SK-N-SH treated with all-trans-retinoic acid at 6 μM for 48 hours (cell line): ENCODE results near the gene CTNND2.

ENCODE experiments used
- ATAC-seq: fragments of 200-7000 bp; cut with Tn5 transposase; 3 replicates; pipeline ENCODE4 v1.9.1; 2020; ENCODE audit warnings: mild to moderate bottlenecking, moderate library complexity
- ARNTL ChIP-seq: fragments of 450-650 bp; formaldehyde crosslinking; IDR thresholded peaks from 2 replicates; pipeline ENCODE4 v1.5.0; 2020; ENCODE audit warnings: low read depth, mild to moderate bottlenecking, moderate library complexity, borderline replicate concordance
- BACH2 ChIP-seq: fragments of 250-450 bp; sonication (Bioruptor Pico); IDR thresholded peaks from 2 replicates; pipeline ENCODE4 v1.9.0; 2021; ENCODE audit warnings: mild to moderate bottlenecking, borderline replicate concordance
- CREB5 ChIP-seq: fragments of 250-450 bp; sonication (Bioruptor Pico); IDR thresholded peaks from 2 replicates; pipeline ENCODE4 v1.5.1; 2020; ENCODE audit warnings: low read depth, mild to moderate bottlenecking, moderate library complexity
- CSRNP3 ChIP-seq: fragments of 250-450 bp; sonication (Bioruptor Pico); IDR thresholded peaks from 2 replicates; pipeline ENCODE4 v1.5.1; 2021; ENCODE audit warnings: mild to moderate bottlenecking, moderate library complexity
- ESRRG ChIP-seq: fragments of 250-450 bp; sonication (Bioruptor Pico); IDR thresholded peaks from 2 replicates; pipeline ENCODE4 v1.6.1; 2021; ENCODE audit warnings: mild to moderate bottlenecking
- GLIS3 ChIP-seq: fragments of 250-450 bp; sonication (Bioruptor Pico); IDR thresholded peaks from 2 replicates; pipeline ENCODE4 v1.5.0; 2020; ENCODE audit warnings: mild to moderate bottlenecking, moderate library complexity
- ISL1 ChIP-seq: fragments of 250-450 bp; sonication (Bioruptor Pico); IDR thresholded peaks from 2 replicates; pipeline ENCODE4 v2.1.2; 2022; ENCODE audit warnings: mild to moderate bottlenecking, moderate library complexity
- OSR1 ChIP-seq: fragments of 250-450 bp; sonication (Bioruptor Pico); IDR thresholded peaks from 2 replicates; pipeline ENCODE4 v1.8.0; 2022; ENCODE audit warnings: moderate library complexity, mild to moderate bottlenecking, inconsistent platforms
- POU6F1 ChIP-seq: fragments of 250-450 bp; sonication (Bioruptor Pico); IDR thresholded peaks from 2 replicates; pipeline ENCODE4 v1.8.0; 2021; ENCODE audit warnings: low read depth, mild to moderate bottlenecking, moderate library complexity, borderline replicate concordance
- PPARA ChIP-seq: fragments of 250-450 bp; sonication (Bioruptor Pico); IDR thresholded peaks from 2 replicates; pipeline ENCODE4 v1.5.0; 2020; ENCODE audit warnings: mild to moderate bottlenecking, borderline replicate concordance
- RARB ChIP-seq: fragments of 250-450 bp; sonication (Bioruptor Pico); IDR thresholded peaks from 2 replicates; pipeline ENCODE4 v1.8.0; 2021; ENCODE audit warnings: mild to moderate bottlenecking, moderate library complexity
- SNAI2 ChIP-seq: fragments of 250-450 bp; sonication (Bioruptor Pico); IDR thresholded peaks from 2 replicates; pipeline ENCODE4 v1.5.0; 2020; ENCODE audit warnings: mild to moderate bottlenecking, moderate library complexity
- TOX ChIP-seq: fragments of 250-450 bp; sonication (Bioruptor Pico); IDR thresholded peaks from 2 replicates; pipeline ENCODE4 v1.8.0; 2021; ENCODE audit warnings: mild to moderate bottlenecking, moderate library complexity, borderline replicate concordance
- TSHZ2 ChIP-seq: fragments of 250-450 bp; sonication (Bioruptor Pico); IDR thresholded peaks from 2 replicates; pipeline ENCODE4 v1.5.0; 2020; ENCODE audit warnings: mild to moderate bottlenecking, moderate library complexity
- ZC3H10 ChIP-seq: fragments of 250-450 bp; sonication (Bioruptor Pico); IDR thresholded peaks from 2 replicates; pipeline ENCODE4 v1.5.1; 2021; ENCODE audit warnings: mild to moderate bottlenecking, moderate library complexity
- ZFP3 ChIP-seq: fragments of 250-450 bp; sonication (Bioruptor Pico); IDR thresholded peaks from 2 replicates; pipeline ENCODE4 v1.5.0; 2020; ENCODE audit warnings: mild to moderate bottlenecking, moderate library complexity
- ZFP30 ChIP-seq: fragments of 450-650 bp; formaldehyde crosslinking; IDR thresholded peaks from 2 replicates; pipeline ENCODE4 v1.5.0; 2022; ENCODE audit warnings: mild to moderate bottlenecking, moderate library complexity
- ZNF565 ChIP-seq: fragments of 450-650 bp; formaldehyde crosslinking; conservative IDR thresholded peaks from 2 replicates; pipeline ENCODE4 v1.5.0; 2020; ENCODE audit warnings: low read depth, mild to moderate bottlenecking, moderate library complexity
- ZNF70 ChIP-seq: fragments of 450-650 bp; formaldehyde crosslinking; IDR thresholded peaks from 2 replicates; pipeline ENCODE4 v1.5.0; 2020; ENCODE audit warnings: mild to moderate bottlenecking, moderate library complexity
- ZNF8 ChIP-seq: fragments of 450-650 bp; formaldehyde crosslinking; IDR thresholded peaks from 2 replicates; pipeline ENCODE4 v1.5.0; 2020; ENCODE audit warnings: mild to moderate bottlenecking, moderate library complexity

CTNND2 gene

GRCh38 chr5:11918463-11919045 lies 14.3 kb upstream of the CTNND2 start:
- TF ChIP-seq ZNF565 (no peak), ZNF8 (CRISPR knock-in tag) (no peak), ZFP30 (CRISPR knock-in tag) (no peak), ESRRG (CRISPR knock-in tag) (no peak), ZC3H10 (CRISPR knock-in tag) (no peak), POU6F1 (CRISPR knock-in tag) (no peak), BACH2 (CRISPR knock-in tag) (no peak), SNAI2 (CRISPR knock-in tag) (no peak), TOX (CRISPR knock-in tag) (no peak), TSHZ2 (CRISPR knock-in tag) (no peak), PPARA (CRISPR knock-in tag) (no peak), CSRNP3 (no peak), GLIS3 (CRISPR knock-in tag) (no peak)
- no peak for ATAC-seq

- TF ChIP-seq POU6F1 (CRISPR knock-in tag) (no peak), TSHZ2 (CRISPR knock-in tag) (no peak), ZNF70 (CRISPR knock-in tag) (no peak), ISL1 (CRISPR knock-in tag) (no peak), GLIS3 (CRISPR knock-in tag) (no peak), CREB5 (no peak), ZFP3 (no peak)
- ATAC-seq, result no peak
Observed at GRCh38 chr5:11909471-11909870, 5.2 kb upstream of the CTNND2 start.

- ATAC-seq, result no peak
- TF ChIP-seq ARNTL (CRISPR knock-in tag), result no peak
- TF ChIP-seq ZFP30 (CRISPR knock-in tag), result no peak
- TF ChIP-seq BACH2 (CRISPR knock-in tag), result no peak
- TF ChIP-seq OSR1 (CRISPR knock-in tag), result no peak
- TF ChIP-seq RARB (CRISPR knock-in tag), result no peak
- TF ChIP-seq TSHZ2 (CRISPR knock-in tag), result no peak
- no peak for TF ChIP-seq POU6F1 (CRISPR knock-in tag)
- TF ChIP-seq ZFP3, result no peak
Observed at GRCh38 chr5:11906497-11906896, 2.3 kb upstream of the CTNND2 start.
